Fibroblast of villous mesenchyme (primary cell): Measurements from ENCODE around the gene SMIM11. TPM values are rescaled to one million over a fixed set of nuclear protein-coding genes. Genes with fewer than 3 reads are reported as not detected.
"Not testable (repeated sequence)": the region's sequence is repeated elsewhere in the genome, so short reads cannot be mapped to it uniquely, and the experiment has no call there.

Source experiments
- DNase-seq: peaks from one replicate; pipeline ENCODE4 v3.0.0-alpha.2; 2010; ENCODE audit warnings: low read depth
- H3K4me3 ChIP-seq: 2 replicates; pipeline ENCODE4 v1.5.1; 2011; ENCODE audit warnings: low read depth, mild to moderate bottlenecking, low read length
- CTCF ChIP-seq: IDR thresholded peaks from 2 replicates; pipeline ENCODE4 v1.5.1; 2012; ENCODE audit warnings: low read depth, mild to moderate bottlenecking, low read length; ENCODE audit not compliant: insufficient read depth
- total RNA-seq: library from RNA; depleted of rRNA; stranded (reverse); fragments of >200 nt; gene quantifications from 2 replicates; pipeline ENCODE4 v1.2.3, GENCODE V29; 2012

The SMIM11 gene
- total RNA-seq, 1 donor = 4.7 TPM

GRCh38 chr21:34362670-34363069 is 12.6 kb upstream of the SMIM11 start:
- no peak for DNase-seq
- H3K4me3 ChIP-seq = no peak overlapping the region
- no peak for TF ChIP-seq CTCF

GRCh38 chr21:34363733-34364132 is 11.6 kb upstream of the SMIM11 start, which contains the start of gene KCNE2:
KCNE2 (plus strand) TSS chr21:34364006; CDS start chr21:34370479, 6,473 bp downstream.
- DNase-seq = no peak
- no peak for TF ChIP-seq CTCF
- H3K4me3 ChIP-seq = no peak within 1 kb of the TSS

- TF ChIP-seq CTCF = no peak
- DNase-seq = no peak
- no peak overlapping the region for H3K4me3 ChIP-seq
Measured at GRCh38 chr21:34364921-34365320, 10.4 kb upstream of the SMIM11 start.

GRCh38 chr21:34365809-34366208 is 9.5 kb upstream of the SMIM11 start:
- no peak for TF ChIP-seq CTCF
- DNase-seq = no peak
- no peak overlapping the region for H3K4me3 ChIP-seq

GRCh38 chr21:34367320-34367935 is 7.9 kb upstream of the SMIM11 start:
- DNase-seq = peak; percentile 80
- peak; percentile 84 for TF ChIP-seq CTCF
- no peak overlapping the region for H3K4me3 ChIP-seq

GRCh38 chr21:34369741-34370140 is 5.6 kb upstream of the SMIM11 start:
- no peak overlapping the region for H3K4me3 ChIP-seq
- no peak for DNase-seq
- TF ChIP-seq CTCF = no peak

GRCh38 chr21:34372321-34372720 is 3.0 kb upstream of the SMIM11 start:
- DNase-seq = no peak
- H3K4me3 ChIP-seq = no peak overlapping the region
- no peak for TF ChIP-seq CTCF

GRCh38 chr21:34374462-34374861 is 845 bp upstream of the SMIM11 start:
- DNase-seq = not testable (repeated sequence)

GRCh38 chr21:34375619-34375972 is 289 bp downstream of the SMIM11 start:
- not testable (repeated sequence) for DNase-seq, H3K4me3 ChIP-seq

More at GRCh38 chr21:34374462-34374861, 845 bp upstream of the SMIM11 start:
- not testable (repeated sequence) for H3K4me3 ChIP-seq

- DNase-seq, H3K4me3 ChIP-seq: not testable (repeated sequence)
Measured at GRCh38 chr21:34383138-34383537, 7.8 kb downstream of the SMIM11 start.
